Activated naive CD4-positive, alpha-beta T cell treated with anti-CD3 and anti-CD28 coated beads, Interleukin-2, amount 50 U/mL, for 24 hours (primary cell): ENCODE results near the gene CTAGE1.
"Not testable (repeated sequence)": the region's sequence is repeated elsewhere in the genome, so short reads cannot be mapped to it uniquely, and the experiment has no call there.

Source experiments
- H3K27ac Mint-ChIP-seq: one replicate; pipeline ENCODE4 v1.8.0; 2021; ENCODE audit warnings: mild to moderate bottlenecking, mixed read lengths
- H3K27me3 Mint-ChIP-seq: one replicate; pipeline ENCODE4 v1.8.0; 2021; ENCODE audit warnings: mixed read lengths
- H3K36me3 Mint-ChIP-seq: one replicate; pipeline ENCODE4 v1.8.0; 2021; ENCODE audit warnings: mixed read lengths
- H3K4me1 Mint-ChIP-seq: one replicate; pipeline ENCODE4 v1.8.0; 2021; ENCODE audit warnings: mixed read lengths
- H3K4me3 Mint-ChIP-seq: one replicate; pipeline ENCODE4 v1.8.0; 2021; ENCODE audit warnings: mild to moderate bottlenecking, mixed read lengths
- H3K9me3 Mint-ChIP-seq: one replicate; pipeline ENCODE4 v1.8.0; 2021; ENCODE audit warnings: mixed read lengths

The CTAGE1 gene

GRCh38 chr18:22420652-22421051 lies 2.9 kb upstream of the CTAGE1 start:
- H3K27me3 Mint-ChIP-seq, result peaks cover 3% of the 10 kb centered on the region
- no peak overlapping the region for H3K27ac Mint-ChIP-seq
- H3K4me3 Mint-ChIP-seq, result no peak overlapping the region
- H3K36me3 Mint-ChIP-seq, result no peaks in the 10 kb centered on the region
- H3K9me3 Mint-ChIP-seq, result peaks cover 5% of the 10 kb centered on the region
- no peaks in the 10 kb centered on the region for H3K4me1 Mint-ChIP-seq

GRCh38 chr18:22412176-22412911 lies 5.4 kb downstream of the CTAGE1 start:
- no peak overlapping the region for H3K27ac Mint-ChIP-seq
- no peaks in the 10 kb centered on the region for H3K27me3 Mint-ChIP-seq
- H3K36me3 Mint-ChIP-seq, result peaks cover 1% of the 10 kb centered on the region
- H3K4me3 Mint-ChIP-seq, result no peak overlapping the region
- H3K9me3 Mint-ChIP-seq, result peaks cover 17% of the 10 kb centered on the region
- no peaks in the 10 kb centered on the region for H3K4me1 Mint-ChIP-seq

DNA sequence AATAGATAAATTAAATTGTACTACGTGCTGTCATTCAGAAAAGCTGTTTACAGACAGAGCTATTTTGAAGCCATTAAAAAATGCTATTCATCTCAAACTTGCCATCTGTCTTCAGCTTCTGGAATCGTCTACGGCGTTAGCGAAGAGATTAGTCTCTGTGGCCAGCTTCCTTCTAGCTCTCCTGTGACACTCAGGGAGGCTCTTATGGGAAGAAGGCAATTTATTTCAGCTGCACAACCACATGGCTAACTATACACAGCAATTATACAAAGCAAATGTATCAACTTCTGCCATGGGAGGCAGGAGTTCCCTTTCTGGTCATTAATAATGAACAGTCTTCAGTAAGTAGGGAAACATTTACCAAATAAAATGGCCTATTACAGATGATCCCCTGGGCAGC lies 6.3 kb downstream of the CTAGE1 start:
- Mint-ChIP-seq H3K27me3 (no peaks in the 10 kb centered on the region), H3K27ac (no peak overlapping the region), H3K36me3 (peaks cover 1% of the 10 kb centered on the region), H3K9me3 (peaks cover 17% of the 10 kb centered on the region), H3K4me3 (no peak overlapping the region), H3K4me1 (no peaks in the 10 kb centered on the region)

DNA sequence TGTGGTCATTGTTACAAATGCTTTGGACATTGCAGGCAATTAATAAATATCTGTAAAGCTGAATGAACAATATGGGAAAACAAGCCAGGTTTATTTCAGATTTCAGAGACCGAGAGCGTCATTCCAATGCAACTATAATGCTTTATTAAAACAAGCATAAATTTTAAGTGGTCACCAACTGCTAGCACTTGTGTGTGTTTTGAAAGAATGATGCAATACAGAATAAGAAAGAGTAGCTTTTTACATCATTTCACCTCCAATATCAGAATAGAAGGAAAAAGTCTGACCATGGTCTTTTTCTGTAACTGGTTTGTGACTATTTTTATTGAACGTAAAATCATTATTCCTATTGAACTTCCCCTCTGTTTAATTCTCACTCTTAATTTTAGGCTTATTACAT lies 7.6 kb downstream of the CTAGE1 start:
- Mint-ChIP-seq H3K36me3 (peaks cover 1% of the 10 kb centered on the region), H3K27ac (no peak overlapping the region), H3K4me1 (no peaks in the 10 kb centered on the region), H3K9me3 (peaks cover 17% of the 10 kb centered on the region), H3K4me3 (no peak overlapping the region), H3K27me3 (no peaks in the 10 kb centered on the region)

GRCh38 chr18:22409445-22409844 lies 8.3 kb downstream of the CTAGE1 start:
- Mint-ChIP-seq H3K27me3 (no peaks in the 10 kb centered on the region), H3K4me3 (no peak overlapping the region), H3K9me3 (peaks cover 17% of the 10 kb centered on the region), H3K4me1 (no peaks in the 10 kb centered on the region), H3K36me3 (peaks cover 1% of the 10 kb centered on the region), H3K27ac (no peak overlapping the region)

GRCh38 chr18:22408059-22408458 lies 9.7 kb downstream of the CTAGE1 start:
- peaks cover 17% of the 10 kb centered on the region for H3K9me3 Mint-ChIP-seq
- H3K4me3 Mint-ChIP-seq, result no peak overlapping the region
- no peaks in the 10 kb centered on the region for H3K27me3 Mint-ChIP-seq
- H3K27ac Mint-ChIP-seq, result no peak overlapping the region
- peaks cover 1% of the 10 kb centered on the region for H3K36me3 Mint-ChIP-seq
- no peaks in the 10 kb centered on the region for H3K4me1 Mint-ChIP-seq

- H3K9me3 Mint-ChIP-seq, result peaks cover 25% of the 10 kb centered on the region
- no peaks in the 10 kb centered on the region for H3K4me1 Mint-ChIP-seq
- H3K36me3 Mint-ChIP-seq, result peaks cover 1% of the 10 kb centered on the region
- no peak overlapping the region for H3K27ac Mint-ChIP-seq
- no peaks in the 10 kb centered on the region for H3K27me3 Mint-ChIP-seq
- no peak overlapping the region for H3K4me3 Mint-ChIP-seq
These were observed 12.6 kb downstream of the CTAGE1 start for GRCh38 chr18:22405142-22405541.

- Mint-ChIP-seq H3K4me1 (no peaks in the 10 kb centered on the region), H3K4me3 (no peak overlapping the region)
These were observed 13.8 kb downstream of the CTAGE1 start for GRCh38 chr18:22403950-22404349.

GRCh38 chr18:22399949-22400348 lies 17.8 kb downstream of the CTAGE1 start:
- no peak overlapping the region for H3K27ac Mint-ChIP-seq
- no peaks in the 10 kb centered on the region for H3K4me1 Mint-ChIP-seq
- H3K27me3 Mint-ChIP-seq, result no peaks in the 10 kb centered on the region

More at GRCh38 chr18:22403950-22404349, 13.8 kb downstream of the CTAGE1 start:
- Mint-ChIP-seq H3K27ac (no peak overlapping the region), H3K36me3 (no peaks in the 10 kb centered on the region), H3K27me3 (no peaks in the 10 kb centered on the region), H3K9me3 (peaks cover 15% of the 10 kb centered on the region)

DNA sequence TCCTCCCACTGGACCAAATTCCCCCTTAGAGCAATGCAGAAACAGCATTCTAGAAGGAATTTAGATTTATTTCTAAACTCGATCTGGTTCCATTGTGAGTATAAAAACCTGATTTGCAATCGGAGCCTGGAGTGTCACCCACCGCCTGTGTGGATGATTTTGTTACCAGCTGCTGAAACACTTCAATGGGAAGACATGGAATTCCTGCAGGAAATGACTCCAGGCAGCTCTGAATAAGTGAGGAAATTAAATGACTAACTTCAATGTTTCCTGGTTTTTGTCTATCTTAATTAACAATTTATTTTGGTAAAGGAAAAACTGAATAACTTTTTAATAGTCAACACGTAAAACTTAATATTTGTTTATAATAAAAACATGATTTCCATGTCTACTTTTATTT lies 19.3 kb downstream of the CTAGE1 start:
- no peaks in the 10 kb centered on the region for H3K36me3 Mint-ChIP-seq
- no peak overlapping the region for H3K4me3 Mint-ChIP-seq
- no peak overlapping the region for H3K27ac Mint-ChIP-seq
- no peaks in the 10 kb centered on the region for H3K4me1 Mint-ChIP-seq
- no peaks in the 10 kb centered on the region for H3K27me3 Mint-ChIP-seq
- peaks cover 15% of the 10 kb centered on the region for H3K9me3 Mint-ChIP-seq

More at GRCh38 chr18:22399949-22400348, 17.8 kb downstream of the CTAGE1 start:
- no peaks in the 10 kb centered on the region for H3K36me3 Mint-ChIP-seq
- peaks cover 8% of the 10 kb centered on the region for H3K9me3 Mint-ChIP-seq
- H3K4me3 Mint-ChIP-seq, result no peak overlapping the region

DNA sequence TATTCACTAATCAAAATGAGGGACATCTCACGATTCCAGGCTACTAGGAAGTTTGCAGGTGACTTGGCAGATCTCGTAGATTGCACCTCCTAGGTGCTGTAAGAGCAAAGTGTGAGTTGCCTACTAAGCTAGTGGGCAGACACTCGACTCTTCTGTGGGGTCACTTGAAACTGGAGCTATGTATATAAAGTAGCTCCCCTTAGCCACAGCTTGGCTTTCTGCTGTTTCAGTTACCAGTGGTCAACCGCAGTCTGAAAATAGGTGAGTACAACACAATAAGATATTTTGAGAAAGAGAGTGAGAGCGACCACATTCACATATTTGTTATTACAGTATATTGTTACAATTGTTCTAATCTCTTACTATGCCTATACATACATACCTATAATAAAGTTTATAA lies 23.3 kb downstream of the CTAGE1 start:
- H3K36me3 Mint-ChIP-seq, result no peaks in the 10 kb centered on the region
- H3K9me3 Mint-ChIP-seq, result peaks cover 7% of the 10 kb centered on the region
- H3K4me3 Mint-ChIP-seq, result no peak overlapping the region
- no peak overlapping the region for H3K27ac Mint-ChIP-seq
- no peaks in the 10 kb centered on the region for H3K4me1 Mint-ChIP-seq
- no peaks in the 10 kb centered on the region for H3K27me3 Mint-ChIP-seq

- H3K27ac Mint-ChIP-seq, H3K4me1 Mint-ChIP-seq, H3K4me3 Mint-ChIP-seq: not testable (repeated sequence)
These were observed 24.6 kb downstream of the CTAGE1 start for GRCh38 chr18:22393164-22393563.

DNA sequence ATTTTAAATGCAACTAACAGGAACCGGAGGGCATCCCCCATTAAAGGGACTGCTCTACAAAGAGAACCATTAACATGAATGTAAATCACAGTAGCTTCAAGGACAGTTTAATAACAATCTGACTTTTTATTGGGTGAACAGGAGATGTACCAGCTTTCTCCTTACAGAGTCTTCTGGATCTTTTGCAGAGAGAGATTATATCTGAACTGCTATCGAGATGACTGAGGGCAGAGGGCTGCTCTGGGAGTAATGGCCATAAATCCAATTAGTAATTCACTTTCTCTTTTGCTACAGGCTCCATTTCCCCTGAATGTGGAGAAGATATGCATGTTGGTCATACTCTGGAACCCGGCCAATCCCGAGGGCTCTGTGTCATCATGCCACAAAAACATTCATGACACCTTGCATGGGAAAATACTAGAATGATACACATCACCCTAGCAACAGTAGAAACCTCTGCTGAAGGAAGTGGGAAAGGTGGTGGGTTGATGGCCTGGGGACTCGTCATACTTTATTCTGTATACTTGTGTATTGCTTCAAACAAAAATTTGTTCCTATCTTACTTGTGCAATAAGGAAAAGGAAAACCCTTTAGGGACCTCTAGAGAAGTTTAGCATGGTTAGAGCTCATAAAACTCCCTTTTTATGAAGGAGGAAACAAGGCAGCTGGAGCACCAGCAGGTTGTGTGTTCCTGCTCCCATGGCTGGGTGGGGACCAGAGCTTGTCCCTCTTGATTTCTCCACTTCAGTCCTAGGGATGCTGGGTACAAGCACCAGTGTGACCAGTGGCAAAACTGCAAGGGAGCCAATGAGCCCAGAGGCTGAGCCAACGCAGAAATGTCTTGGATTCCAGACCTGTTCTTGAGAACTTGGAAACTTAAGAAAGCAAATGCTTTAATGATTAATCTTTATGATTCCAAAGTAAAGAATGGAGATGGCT lies 26.0 kb downstream of the CTAGE1 start:
- H3K4me1 Mint-ChIP-seq, result no peaks in the 10 kb centered on the region
- no peaks in the 10 kb centered on the region for H3K27me3 Mint-ChIP-seq
- peaks cover 7% of the 10 kb centered on the region for H3K9me3 Mint-ChIP-seq
- no peaks in the 10 kb centered on the region for H3K36me3 Mint-ChIP-seq
- H3K4me3 Mint-ChIP-seq, result no peak overlapping the region
- no peak overlapping the region for H3K27ac Mint-ChIP-seq

More at GRCh38 chr18:22393164-22393563, 24.6 kb downstream of the CTAGE1 start:
- not testable (repeated sequence) for H3K9me3 Mint-ChIP-seq, H3K27me3 Mint-ChIP-seq, H3K36me3 Mint-ChIP-seq

DNA sequence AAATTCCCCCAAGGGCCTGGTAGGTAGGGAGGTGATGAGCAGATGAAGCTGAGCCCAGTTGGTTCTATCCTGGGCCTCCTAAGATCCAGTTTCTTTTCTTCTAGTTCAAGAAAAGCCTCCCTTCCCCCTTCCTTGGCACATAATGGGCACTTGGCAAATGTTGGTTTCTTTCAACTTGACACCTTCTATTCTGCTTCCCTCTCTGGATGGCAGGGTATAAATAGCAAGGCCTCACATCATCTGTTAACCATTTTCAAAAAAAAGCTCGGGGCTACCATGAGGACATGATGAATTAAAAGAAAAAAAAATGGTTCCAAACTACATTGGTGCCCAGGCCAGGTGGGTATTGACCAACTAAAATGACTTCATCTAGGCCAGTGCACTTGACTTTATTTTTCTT lies 29.9 kb downstream of the CTAGE1 start:
- H3K36me3 Mint-ChIP-seq, result no peaks in the 10 kb centered on the region
- no peak overlapping the region for H3K27ac Mint-ChIP-seq
- no peaks in the 10 kb centered on the region for H3K4me1 Mint-ChIP-seq
- H3K9me3 Mint-ChIP-seq, result no peaks in the 10 kb centered on the region
- H3K4me3 Mint-ChIP-seq, result no peak overlapping the region
- no peaks in the 10 kb centered on the region for H3K27me3 Mint-ChIP-seq

- H3K27ac Mint-ChIP-seq, result no peak overlapping the region
These were observed 30.4 kb downstream of the CTAGE1 start for GRCh38 chr18:22387364-22387763.

DNA sequence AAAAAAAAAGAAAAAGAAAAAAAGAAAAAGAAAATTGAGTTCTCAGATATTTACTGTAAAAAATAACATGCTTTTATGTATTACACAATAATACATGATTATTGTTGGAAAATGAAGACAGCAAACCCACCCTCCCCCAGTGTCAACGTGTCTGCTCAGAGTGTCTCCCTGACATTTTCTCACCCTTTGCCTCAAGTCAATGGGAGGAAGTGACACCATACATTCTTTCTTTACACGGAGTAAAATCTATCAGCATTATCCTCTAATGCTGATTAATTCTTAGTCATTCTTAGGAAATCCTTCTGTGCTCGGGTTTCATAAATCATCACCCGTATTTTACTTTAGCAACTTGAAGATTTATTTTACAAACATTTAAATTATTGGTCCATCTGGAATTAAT lies 32.0 kb downstream of the CTAGE1 start:
- Mint-ChIP-seq H3K36me3 (no peaks in the 10 kb centered on the region), H3K9me3 (peaks cover under 1% of the 10 kb centered on the region), H3K4me1 (no peaks in the 10 kb centered on the region), H3K27me3 (no peaks in the 10 kb centered on the region), H3K4me3 (no peak overlapping the region), H3K27ac (no peak overlapping the region)

More at GRCh38 chr18:22387364-22387763, 30.4 kb downstream of the CTAGE1 start:
- no peaks in the 10 kb centered on the region for H3K9me3 Mint-ChIP-seq
- H3K4me3 Mint-ChIP-seq, result no peak overlapping the region
- H3K4me1 Mint-ChIP-seq, result no peaks in the 10 kb centered on the region
- H3K27me3 Mint-ChIP-seq, result no peaks in the 10 kb centered on the region
- no peaks in the 10 kb centered on the region for H3K36me3 Mint-ChIP-seq
